Fibroblast of pulmonary artery (primary cell): ENCODE measurements around the gene DCLK1.

ENCODE experiments used
- DNase-seq: peaks from one replicate; pipeline ENCODE4 v3.0.0-alpha.2; 2010; ENCODE audit warnings: low read depth
- H3K4me3 ChIP-seq: replicated peaks from 2 replicates; pipeline ENCODE4 v1.5.1; 2011; ENCODE audit warnings: low read depth, mild to moderate bottlenecking, control low read depth, low read length, moderate library complexity
- TF ChIP-seq, protein P1 (sequence below): IDR thresholded peaks from 2 replicates; pipeline ENCODE4 v1.5.1; 2011; ENCODE audit warnings: mild to moderate bottlenecking, control low read depth, low read length, inconsistent platforms; ENCODE audit errors: missing control alignments

DCLK1 gene

DNA sequence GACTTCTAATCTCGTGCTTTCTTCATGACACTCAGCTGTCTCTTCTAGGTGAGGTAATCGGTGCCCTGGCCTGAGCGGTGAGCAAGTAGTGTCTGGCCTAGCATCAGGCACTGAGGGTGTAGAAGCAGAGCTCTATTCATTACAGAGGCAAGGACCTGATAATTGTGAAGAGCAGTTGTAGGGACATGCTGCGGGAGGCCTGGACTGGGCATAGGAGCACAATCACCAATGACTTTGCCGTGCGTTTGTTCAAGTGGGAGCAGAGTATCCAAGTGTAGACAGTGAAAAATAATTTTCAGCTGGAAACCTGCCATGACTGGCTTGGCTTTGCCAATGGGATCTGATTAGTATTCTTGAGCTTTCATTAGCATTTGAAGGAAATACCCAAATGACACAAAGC, 32.1 kb upstream of the DCLK1 start:
- H3K4me3 ChIP-seq: no peak overlapping the region
- TF ChIP-seq, protein P1, sequence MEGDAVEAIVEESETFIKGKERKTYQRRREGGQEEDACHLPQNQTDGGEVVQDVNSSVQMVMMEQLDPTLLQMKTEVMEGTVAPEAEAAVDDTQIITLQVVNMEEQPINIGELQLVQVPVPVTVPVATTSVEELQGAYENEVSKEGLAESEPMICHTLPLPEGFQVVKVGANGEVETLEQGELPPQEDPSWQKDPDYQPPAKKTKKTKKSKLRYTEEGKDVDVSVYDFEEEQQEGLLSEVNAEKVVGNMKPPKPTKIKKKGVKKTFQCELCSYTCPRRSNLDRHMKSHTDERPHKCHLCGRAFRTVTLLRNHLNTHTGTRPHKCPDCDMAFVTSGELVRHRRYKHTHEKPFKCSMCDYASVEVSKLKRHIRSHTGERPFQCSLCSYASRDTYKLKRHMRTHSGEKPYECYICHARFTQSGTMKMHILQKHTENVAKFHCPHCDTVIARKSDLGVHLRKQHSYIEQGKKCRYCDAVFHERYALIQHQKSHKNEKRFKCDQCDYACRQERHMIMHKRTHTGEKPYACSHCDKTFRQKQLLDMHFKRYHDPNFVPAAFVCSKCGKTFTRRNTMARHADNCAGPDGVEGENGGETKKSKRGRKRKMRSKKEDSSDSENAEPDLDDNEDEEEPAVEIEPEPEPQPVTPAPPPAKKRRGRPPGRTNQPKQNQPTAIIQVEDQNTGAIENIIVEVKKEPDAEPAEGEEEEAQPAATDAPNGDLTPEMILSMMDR: no peak
- DNase-seq: no peak

DNA sequence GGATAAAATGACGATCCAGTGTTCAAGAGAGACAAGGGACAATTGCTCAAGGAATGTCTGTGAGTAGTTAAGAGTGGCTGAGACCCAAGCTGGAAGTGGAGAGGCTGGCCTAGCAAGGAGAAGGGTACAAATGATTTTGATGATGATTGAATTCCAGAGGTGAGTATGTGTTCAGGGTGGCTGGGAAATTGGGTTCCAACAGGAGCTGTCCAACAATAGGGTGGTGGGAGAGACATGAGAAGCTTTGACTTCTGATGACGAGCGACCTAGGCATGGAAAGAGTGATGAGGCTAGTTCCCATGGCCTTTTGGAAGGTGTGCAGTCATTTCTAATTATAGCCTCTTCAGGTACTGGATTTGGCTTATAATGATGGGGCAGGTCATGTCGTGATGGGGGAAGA, 29.1 kb upstream of the DCLK1 start:
- no peak for DNase-seq
- no peak overlapping the region for H3K4me3 ChIP-seq
- TF ChIP-seq, protein P1: no peak

DNA sequence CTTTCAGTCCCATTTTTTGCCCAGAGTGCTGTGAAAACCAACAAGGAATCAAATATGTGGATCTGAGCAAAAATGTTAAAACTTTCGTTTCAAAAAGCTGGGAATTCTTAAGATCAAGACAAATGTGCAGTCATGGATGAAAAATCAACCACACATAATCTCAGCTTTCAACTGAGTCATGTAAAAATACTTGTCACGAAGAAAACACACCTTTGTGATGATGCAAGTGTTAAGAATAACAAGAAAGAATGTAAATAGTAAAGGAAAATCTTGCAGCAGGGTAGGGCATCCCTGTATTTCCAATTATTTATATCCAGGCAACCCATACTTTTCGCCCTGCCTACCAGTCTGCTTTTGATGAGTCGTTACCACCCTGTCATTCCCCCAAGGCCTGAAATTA, 27.4 kb upstream of the DCLK1 start:
- TF ChIP-seq, protein P1: no peak
- no peak overlapping the region for H3K4me3 ChIP-seq
- DNase-seq: no peak

DNA sequence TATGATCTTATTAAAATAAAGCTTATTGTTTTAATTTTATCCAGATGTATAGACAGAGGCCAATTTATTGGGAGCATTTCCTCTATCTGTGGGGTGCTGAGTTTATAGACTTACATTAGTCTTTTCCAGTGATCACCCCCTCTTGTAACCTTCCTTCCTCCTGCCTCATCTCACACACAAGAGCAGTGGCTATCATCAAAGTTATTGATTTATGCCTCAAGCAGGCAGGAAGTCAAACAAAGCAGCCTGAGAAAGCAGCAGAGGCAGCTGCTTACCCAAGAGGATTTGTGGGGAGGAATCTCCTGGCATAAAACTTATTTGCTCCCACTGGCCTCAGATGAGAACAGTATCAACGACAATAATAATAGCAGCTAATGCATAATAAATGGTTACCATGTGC, 26.3 kb upstream of the DCLK1 start:
- no peak for DNase-seq
- no peak overlapping the region for H3K4me3 ChIP-seq
- TF ChIP-seq, protein P1: no peak

DNA sequence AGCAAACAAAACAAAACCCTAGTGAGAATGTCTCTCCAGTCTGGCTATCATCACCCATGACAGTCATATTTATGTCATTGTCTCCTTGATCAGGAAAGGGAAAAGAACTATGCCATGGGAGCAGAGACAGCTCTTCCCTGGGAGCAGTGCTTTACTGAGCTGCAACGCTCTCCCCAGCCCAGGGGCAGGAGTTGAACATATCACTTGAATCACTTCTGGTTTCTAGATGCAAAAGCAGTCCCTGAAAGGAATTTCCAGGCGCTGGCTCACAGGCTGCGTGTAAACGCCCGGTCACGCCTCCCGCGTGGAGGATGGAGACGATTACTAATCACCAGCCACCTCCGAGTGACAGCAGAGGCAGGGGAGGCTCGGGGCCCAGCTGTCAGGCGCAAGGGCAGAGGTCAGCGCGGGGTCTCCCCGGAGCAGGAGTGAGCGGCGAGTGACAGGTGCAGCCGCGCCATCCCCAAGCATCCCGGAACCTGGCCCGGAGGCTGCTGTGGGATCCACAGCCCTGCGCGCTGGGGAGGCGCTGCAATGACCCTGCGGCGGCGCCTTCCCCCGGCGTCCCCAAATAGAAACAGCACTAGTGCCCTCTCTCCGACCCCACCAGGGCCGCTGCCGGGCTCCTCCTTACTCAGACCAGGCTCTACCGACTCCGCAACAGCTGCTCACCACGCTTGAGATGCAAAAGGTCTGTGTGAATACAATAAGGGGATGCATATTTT, 23.5 kb upstream of the DCLK1 start:
- H3K4me3 ChIP-seq: no peak overlapping the region
- TF ChIP-seq, protein P1: no peak
- DNase-seq: no peak

DNA sequence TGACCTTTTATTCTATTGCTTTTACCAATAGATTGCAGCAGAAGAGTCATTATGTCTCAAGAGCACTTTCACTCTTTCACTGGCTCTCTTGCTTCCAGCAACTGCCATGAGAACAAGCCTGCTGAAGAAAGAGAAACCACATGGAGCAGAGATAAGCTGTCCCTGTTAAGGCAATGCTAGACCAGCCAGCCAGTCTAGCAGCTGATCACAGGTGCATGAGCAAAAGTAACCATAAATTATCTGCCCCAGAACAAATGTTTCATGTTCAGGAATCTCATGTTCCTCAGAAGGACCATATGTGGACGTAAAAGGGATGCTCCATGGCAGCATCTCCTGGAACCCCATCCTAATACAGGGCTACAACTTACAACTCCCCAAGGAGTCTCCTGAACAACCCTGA, 20.4 kb upstream of the DCLK1 start:
- TF ChIP-seq, protein P1: no peak
- H3K4me3 ChIP-seq: no peak overlapping the region
- no peak for DNase-seq

DNA sequence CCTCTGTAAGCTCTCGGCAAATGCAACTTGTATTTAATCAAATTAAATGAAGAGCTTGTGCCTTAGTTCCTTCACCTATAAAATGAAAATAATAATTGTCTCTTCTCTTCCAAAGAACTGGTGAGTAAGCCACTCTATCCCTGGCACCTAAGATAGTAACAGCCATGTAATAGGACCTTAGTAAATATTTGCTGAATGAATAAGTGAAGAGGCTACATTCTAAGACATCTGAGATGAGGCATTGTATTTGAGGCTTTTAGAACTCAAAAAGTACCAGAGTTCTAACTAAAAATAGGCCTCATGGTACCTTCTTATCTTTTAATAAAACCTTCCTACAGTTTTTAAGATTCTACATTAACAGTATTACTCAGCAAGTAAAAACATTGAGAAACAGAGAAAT, 17.3 kb upstream of the DCLK1 start:
- no peak overlapping the region for H3K4me3 ChIP-seq
- TF ChIP-seq, protein P1: no peak
- DNase-seq: no peak
